ENCODE data around the gene GCAT.

DNA sequence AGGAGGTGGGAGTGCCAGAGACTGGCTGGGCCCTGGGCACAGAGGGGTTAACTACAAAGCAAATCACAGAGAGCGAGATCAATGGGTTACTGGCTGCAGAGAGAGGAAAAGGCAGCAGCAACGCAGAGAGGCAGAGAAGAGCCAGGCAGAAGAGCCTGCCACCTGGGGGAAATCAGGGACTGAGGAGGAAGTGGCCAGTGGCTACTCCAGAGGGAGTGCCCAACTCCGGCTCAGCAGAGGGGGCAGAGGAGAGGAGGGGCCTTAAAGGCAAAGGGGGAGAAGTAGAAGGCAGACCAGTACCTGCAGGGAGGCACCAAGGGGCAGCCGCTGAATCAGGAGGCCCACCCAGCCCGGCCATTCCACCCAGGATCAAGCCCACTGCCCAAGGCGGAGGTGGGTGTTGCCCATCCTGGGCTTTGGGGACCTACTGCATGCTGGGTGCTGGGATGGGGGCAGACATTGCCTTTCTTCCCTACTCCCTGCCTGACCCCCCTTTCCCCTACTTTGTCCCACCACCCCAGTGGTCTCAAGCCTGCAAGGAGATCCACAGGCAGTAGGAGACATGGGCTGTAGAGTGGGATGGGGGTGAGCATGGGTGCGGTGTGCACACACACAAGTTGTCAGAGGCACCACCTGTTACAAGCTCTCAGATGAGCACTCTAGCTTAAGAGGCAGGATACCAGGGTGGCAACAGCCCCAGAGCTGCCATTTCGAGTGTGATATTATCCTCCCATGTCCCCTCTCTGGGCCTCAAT is 14.5 kb downstream of the GCAT start:
- TF ChIP-seq NFRKB (IDR thresholded peaks at IDR 0.05) (no peak), SUZ12 (IDR thresholded peaks at IDR 0.05) (no peak), BHLHE40 (IDR thresholded peaks at IDR 0.05; ENCODE audit: borderline replicate concordance) (no peak), SP1 (IDR thresholded peaks at IDR 0.05) (no peak), LEF1 (IDR thresholded peaks at IDR 0.05; ENCODE audit: borderline replicate concordance) (no peak), TARDBP (IDR thresholded peaks at IDR 0.05) (no peak)

Measured in HEK293T (cell line).